SIG-M5 treated with dmso at 0.1 percent for 504 hours (cell line): ENCODE data around the gene MAD1L1.
"Not testable (repeated sequence)": the region's sequence is repeated elsewhere in the genome, so short reads cannot be mapped to it uniquely, and the experiment has no call there.

ENCODE experiments used
- DNase-seq: peaks from one replicate; lab custom pipeline; 2025; ENCODE audit not compliant: unreplicated experiment; lab: John Stamatoyannopoulos, UW

MAD1L1 gene

DNA sequence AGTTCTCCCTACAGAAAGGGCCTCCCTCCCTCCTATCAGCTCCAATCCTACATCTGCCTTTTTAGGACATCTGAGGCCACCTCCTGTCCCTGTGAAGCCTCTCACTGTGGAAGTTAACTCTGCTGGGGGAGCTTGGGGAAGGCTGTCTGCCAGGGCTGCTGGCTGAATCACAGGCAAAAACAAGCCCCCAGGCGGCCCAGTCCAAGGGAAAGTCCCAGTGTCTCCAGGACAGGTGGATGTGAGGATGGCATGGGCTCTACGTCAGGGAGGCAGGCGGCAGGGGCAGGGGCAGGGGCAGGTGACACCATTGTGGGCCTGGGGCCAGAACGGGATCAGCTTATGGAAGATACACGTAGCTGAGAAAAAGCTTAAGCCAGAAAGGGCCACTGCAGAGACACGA is 240.2 kb downstream of the MAD1L1 start:
- no peak for DNase-seq

DNA sequence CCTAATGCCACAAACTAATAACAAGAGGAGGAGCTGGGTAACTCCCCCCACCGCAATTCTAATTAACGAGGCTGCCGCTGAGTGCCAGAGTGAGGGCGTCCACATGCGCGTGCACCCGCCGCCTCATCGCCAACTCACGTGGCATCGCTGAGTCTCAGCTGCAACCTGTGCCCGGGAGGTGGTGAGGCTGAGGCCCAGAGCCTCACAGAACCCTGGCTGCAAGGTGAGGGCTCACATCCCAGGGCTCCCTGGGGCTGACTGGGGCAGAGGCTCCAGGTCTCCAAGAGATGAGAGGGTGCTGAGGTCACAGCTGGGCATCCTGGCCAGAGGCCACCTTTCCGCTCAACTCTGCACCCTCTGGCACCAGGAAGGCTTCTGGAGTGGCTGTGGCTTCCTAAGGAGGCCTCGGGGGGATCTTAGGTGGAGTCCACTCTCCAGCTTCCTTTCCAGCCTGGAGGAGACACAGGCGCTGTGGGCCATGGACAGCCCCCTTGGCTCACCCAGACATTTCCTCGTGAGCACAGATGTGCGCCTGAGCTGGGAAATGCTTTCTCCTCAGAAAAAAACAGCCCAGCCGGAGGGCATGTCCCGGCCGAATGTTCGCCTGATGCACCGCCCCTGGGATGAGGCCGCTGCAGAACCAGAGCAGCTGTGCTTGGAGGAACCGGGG is 242.6 kb downstream of the MAD1L1 start:
- no peak for DNase-seq

- no peak for DNase-seq
These were observed 243.5 kb downstream of the MAD1L1 start for GRCh38 chr7:1989049-1989860.

DNA sequence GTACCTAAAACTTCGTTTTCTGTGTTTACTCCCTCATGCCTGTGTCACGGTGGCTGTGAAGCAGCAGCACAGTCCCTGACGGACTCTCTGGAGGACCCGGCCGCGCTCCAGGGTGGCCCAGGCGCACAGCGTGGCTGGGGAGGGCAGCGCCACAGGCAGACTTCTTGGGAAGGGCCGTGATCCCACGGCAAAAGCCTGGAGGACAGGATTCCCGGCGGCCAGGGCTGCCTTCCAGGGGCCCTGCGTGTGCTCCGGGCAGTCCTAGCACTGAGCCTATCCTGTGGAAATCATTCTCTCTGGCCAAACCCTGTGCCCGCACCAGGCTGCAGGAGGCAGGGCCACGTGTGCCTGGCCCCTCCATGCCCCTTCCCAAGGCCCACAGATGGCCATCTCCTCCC is 244.2 kb downstream of the MAD1L1 start:
- no peak for DNase-seq

GRCh38 chr7:1987591-1988532 is 244.9 kb downstream of the MAD1L1 start:
- no peak for DNase-seq

- DNase-seq: no peak
These were observed 245.6 kb downstream of the MAD1L1 start for GRCh38 chr7:1987084-1987535.

DNA sequence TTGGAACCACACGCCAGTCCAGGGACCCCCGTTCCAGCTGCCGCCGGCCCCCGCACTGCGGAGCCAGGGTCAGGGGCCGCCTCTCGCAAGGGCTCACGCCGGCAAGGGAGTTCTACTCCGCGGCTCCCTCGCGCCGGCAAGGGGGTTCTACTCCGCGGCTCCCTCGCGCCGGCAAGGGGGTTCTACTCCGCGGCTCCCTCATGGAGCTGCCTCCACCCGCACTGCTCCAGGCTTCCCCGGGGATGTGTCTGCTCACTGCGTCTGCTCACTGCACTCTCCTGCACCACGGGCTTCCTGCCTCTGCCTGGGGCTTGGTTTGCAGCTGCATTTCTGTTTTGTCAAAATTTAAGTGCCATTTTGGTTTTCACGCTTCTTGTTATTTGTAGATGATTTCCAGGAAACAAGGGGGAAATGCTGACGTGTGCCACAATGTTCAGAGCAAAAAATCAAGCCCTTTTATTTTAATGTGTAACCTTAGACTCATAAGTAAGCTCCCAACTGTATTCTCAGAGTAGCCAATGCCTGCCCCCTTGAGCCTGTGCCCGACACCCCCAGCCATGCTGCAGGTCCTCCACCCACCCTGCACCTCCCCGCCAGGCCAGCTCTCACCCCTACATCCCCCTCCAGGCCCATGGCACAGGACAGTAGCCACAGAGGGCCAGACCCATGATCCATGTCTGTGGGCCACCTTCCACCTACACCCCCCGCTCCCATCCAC is 246.2 kb downstream of the MAD1L1 start:
- no peak for DNase-seq

GRCh38 chr7:1985936-1986335 is 246.8 kb downstream of the MAD1L1 start:
- DNase-seq: no peak

DNA sequence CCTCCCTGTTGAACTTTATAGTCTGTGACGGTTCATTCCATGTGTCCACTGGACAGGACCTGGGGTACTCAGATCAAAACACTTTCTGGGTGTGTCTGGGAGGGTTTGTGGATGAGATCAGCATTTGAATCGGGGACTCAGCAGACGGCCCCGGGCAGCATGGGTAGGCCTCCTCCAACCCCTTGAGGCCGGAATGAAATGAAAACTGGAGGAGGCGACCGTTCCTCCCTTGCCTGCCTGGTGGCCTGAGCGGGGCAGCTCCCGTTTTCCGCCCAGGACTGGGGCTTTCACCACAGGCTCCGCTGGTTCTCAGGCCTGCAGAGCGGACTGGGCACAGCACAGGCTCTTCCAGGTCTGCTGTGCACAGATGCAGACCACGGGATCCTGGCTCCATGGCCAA is 247.7 kb downstream of the MAD1L1 start:
- no peak for DNase-seq

DNA sequence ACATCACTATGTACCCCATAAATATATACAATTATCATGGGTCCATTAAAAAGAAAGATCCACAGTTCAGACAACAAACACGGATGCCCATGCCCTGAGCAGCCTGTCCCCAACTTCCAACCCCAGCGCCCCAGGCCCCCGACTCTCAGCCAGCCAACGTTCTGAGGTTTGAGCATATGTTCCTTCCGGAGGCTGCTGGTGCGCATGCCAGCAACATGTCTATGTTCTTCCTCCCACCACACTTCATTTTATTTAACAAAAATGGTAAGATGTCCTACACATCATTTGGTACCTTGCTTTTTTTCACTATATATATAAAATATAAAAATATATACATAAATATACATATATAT is 250.9 kb downstream of the MAD1L1 start:
- DNase-seq: no peak

DNA sequence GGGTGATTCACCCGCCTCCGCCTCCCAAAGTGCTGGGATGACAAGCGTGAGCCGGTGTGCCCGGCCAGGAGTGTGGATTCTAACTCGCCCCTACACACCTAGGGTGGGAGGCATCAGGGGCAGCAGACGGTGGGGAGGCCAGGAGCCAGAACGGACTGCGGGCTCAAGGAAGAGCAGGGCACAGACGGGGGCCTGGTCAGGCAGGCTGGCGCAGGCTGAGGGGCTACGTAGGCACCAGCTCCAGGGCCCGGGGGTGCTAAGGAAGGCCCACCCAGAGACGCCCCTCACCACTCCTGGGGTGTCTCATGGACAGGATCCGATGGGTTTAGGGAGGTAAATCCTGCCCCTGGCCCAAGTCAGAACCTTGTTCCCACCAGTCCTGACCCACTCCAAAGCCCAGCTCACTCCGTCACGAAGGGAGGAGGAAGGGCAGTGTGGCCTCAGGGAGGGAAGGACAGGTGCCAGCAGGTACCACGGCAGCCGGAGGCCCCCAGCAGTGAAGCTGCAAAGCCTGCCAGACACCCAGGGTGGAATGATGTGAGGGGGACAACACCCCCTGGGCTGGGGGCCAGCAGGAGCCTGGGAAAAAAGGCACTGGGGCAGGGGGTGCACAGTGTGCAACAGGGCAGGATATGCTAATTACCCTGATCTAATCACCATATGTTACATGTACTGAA is 251.4 kb downstream of the MAD1L1 start:
- no peak for DNase-seq

- no peak for DNase-seq
These were observed 252.9 kb downstream of the MAD1L1 start for GRCh38 chr7:1979591-1980560.

DNA sequence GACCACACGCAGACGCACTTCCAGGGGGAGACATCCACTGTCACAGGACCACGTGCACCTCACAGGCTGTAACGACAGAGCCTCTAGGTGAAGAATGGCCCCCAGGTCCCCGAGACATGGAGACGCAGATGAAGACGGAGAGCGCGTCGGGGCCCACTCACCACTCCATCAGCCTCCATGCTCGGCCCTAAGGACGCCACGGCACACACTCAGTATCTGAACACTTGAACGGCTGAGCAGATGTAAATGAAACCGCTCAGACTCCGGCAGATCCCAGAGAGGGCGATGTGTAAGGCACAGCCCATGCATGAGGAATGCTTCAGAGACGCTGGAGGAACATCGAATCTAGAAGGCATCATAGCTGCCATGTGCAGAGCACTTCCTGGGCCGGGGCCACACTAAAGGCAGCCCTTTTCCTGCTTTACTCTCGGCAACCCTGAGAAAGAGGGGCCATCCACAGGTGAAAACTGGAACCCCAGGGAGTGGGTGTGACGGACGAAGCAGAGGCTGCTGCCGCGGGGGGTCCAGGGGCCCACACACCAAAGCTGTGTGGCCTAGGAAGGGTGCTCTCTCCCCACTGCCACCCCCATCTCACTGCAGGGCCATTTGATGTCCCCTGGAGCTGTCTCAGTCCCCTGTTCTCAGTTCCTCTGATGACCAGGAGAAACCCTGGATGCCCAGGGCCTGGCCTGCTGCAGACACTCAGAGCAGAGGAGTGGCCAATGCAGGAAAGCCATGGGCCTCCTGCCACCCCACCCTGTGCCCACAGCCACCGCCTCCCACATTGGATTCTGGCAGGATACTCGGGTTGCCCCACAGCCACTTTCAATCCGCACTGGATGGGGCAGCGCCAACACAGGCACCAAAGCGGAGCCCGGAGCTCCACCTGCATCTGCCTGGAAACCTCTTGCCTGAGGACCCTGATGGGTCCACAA is 253.8 kb downstream of the MAD1L1 start:
- no peak for DNase-seq

DNA sequence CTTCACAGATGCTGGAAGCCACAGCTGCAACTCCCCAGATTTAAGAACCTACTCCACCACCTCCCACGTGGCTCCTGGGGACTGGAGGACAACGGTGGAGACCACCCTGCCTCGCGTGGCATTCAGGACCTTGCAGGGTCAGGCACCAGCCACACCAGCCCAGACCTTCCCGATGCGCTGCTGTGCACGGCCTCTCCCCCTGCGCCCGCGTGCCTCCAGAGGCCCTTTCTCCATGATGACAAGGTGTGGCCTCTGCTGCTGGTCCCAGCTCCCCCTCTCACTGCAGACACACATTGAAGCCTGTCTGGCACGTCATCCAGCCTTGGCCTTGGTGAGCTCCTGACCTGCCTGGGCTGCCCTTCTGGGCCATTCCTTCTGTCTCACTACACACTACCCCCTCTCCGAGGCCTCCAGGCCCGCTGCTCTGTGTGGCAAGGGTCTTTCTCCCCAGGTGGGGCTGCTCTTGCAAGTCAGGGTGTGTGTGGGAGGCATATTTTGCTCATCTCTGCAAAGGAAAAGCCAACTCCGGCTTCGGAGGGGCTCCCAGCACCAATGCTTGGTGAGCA is 254.8 kb downstream of the MAD1L1 start:
- no peak for DNase-seq

GRCh38 chr7:1977059-1977875 is 255.5 kb downstream of the MAD1L1 start:
- no peak for DNase-seq

- DNase-seq: not testable (repeated sequence)
These were observed 256.2 kb downstream of the MAD1L1 start for GRCh38 chr7:1976521-1976920.

- DNase-seq: no peak
These were observed 257.2 kb downstream of the MAD1L1 start for GRCh38 chr7:1975581-1975980.
